ENCODE results near the gene ZBTB46. TPM values are rescaled to one million over a fixed set of nuclear protein-coding genes. Genes with fewer than 3 reads are reported as not detected.

The ZBTB46 gene
- total RNA-seq, 2 donors from 2014 or later = 7.9 to 12.2 TPM

- intact Hi-C loops (cut with DNase I) = no loop called here
- Histone ChIP-seq H3K4me3 (no peak overlapping the region), H3K27me3 (replicated peaks; ENCODE audit: insufficient read depth) (no peaks in the 10 kb centered on the region), H3K36me3 (no peaks in the 10 kb centered on the region), H3K9me3 (no peaks in the 10 kb centered on the region), H3K4me1 (replicated peaks) (no peaks in the 10 kb centered on the region), H3K27ac (no peak overlapping the region)
- TF ChIP-seq CTCF (IDR thresholded peaks at IDR 0.05) (no peak), POLR2AphosphoS5 (IDR thresholded peaks at IDR 0.05) (no peak), POLR2A (IDR thresholded peaks at IDR 0.05) (no peak)
- no peak for DNase-seq (ENCODE audit: low spot score)
- 83% methylated on average over 15 of the region's 16 CpGs for WGBS
Observed at GRCh38 chr20:63783970-63784369, 47.1 kb downstream of the ZBTB46 start.

- no peak for TF ChIP-seq CTCF (IDR thresholded peaks at IDR 0.05)
- no peak for TF ChIP-seq POLR2AphosphoS5 (IDR thresholded peaks at IDR 0.05)
- no peak for TF ChIP-seq POLR2A (IDR thresholded peaks at IDR 0.05)
- Histone ChIP-seq H3K27ac (no peak overlapping the region), H3K9me3 (no peaks in the 10 kb centered on the region), H3K36me3 (no peaks in the 10 kb centered on the region), H3K4me3 (no peak overlapping the region), H3K4me1 (replicated peaks) (no peaks in the 10 kb centered on the region), H3K27me3 (replicated peaks; ENCODE audit: insufficient read depth) (no peaks in the 10 kb centered on the region)
- intact Hi-C loops (cut with DNase I) = no loop called here
- 85% methylated on average over 12 of the region's 12 CpGs for WGBS
- no peak for DNase-seq (ENCODE audit: low spot score)
Observed at GRCh38 chr20:63782521-63782971, 48.5 kb downstream of the ZBTB46 start.

- TF ChIP-seq CTCF (IDR thresholded peaks at IDR 0.05) (no peak), POLR2A (IDR thresholded peaks at IDR 0.05) (no peak), POLR2AphosphoS5 (IDR thresholded peaks at IDR 0.05) (no peak)
- no peaks in the 10 kb centered on the region for H3K36me3 ChIP-seq
- intact Hi-C loops (cut with DNase I) = no loop called here
- H3K27ac ChIP-seq = no peak overlapping the region
- 74% methylated on average over 17 of the region's 18 CpGs for WGBS
- H3K27me3 ChIP-seq (replicated peaks; ENCODE audit: insufficient read depth) = no peaks in the 10 kb centered on the region
- H3K4me3 ChIP-seq = no peak overlapping the region
- DNase-seq (ENCODE audit: low spot score) = no peak
- H3K9me3 ChIP-seq = no peaks in the 10 kb centered on the region
- H3K4me1 ChIP-seq (replicated peaks) = no peaks in the 10 kb centered on the region
Observed at GRCh38 chr20:63782051-63782471, 49.0 kb downstream of the ZBTB46 start.

- H3K4me1 ChIP-seq (replicated peaks) = no peaks in the 10 kb centered on the region
- 92% methylated on average over 14 of the region's 14 CpGs for WGBS
- H3K27me3 ChIP-seq (replicated peaks; ENCODE audit: insufficient read depth) = no peaks in the 10 kb centered on the region
- TF ChIP-seq POLR2AphosphoS5 (IDR thresholded peaks at IDR 0.05) = no peak
- TF ChIP-seq POLR2A (IDR thresholded peaks at IDR 0.05) = no peak
- H3K36me3 ChIP-seq = no peaks in the 10 kb centered on the region
- intact Hi-C loops (cut with DNase I) = no loop called here
- no peak for DNase-seq (ENCODE audit: low spot score)
- H3K9me3 ChIP-seq = no peaks in the 10 kb centered on the region
- H3K4me3 ChIP-seq = no peak overlapping the region
- H3K27ac ChIP-seq = no peak overlapping the region
Observed at GRCh38 chr20:63781181-63781580, 49.9 kb downstream of the ZBTB46 start.

GRCh38 chr20:63778857-63779256 is 52.2 kb downstream of the ZBTB46 start:
- WGBS = 91% methylated on average over 9 of the region's 9 CpGs
- Histone ChIP-seq H3K36me3 (no peaks in the 10 kb centered on the region), H3K27ac (no peak overlapping the region), H3K9me3 (no peaks in the 10 kb centered on the region), H3K27me3 (replicated peaks; ENCODE audit: insufficient read depth) (no peaks in the 10 kb centered on the region), H3K4me1 (replicated peaks) (no peaks in the 10 kb centered on the region), H3K4me3 (no peak overlapping the region)
- no peak for TF ChIP-seq POLR2AphosphoS5 (IDR thresholded peaks at IDR 0.05)
- no peak for TF ChIP-seq CTCF (IDR thresholded peaks at IDR 0.05)
- no peak for TF ChIP-seq POLR2A (IDR thresholded peaks at IDR 0.05)
- intact Hi-C loops (cut with DNase I) = loop anchor here (10.0 kb wide), 1 partner anchor 196 kb away; the partner anchor contains the start of gene SAMD10
- DNase-seq (ENCODE audit: low spot score) = no peak

Measured in prostate gland (tissue), 2 donors.